Measurements from ENCODE around the gene NAA30.

NAA30 gene

GRCh38 chr14:57392830-57393229, 2.4 kb downstream of the NAA30 start:
- in situ Hi-C loops (cut with MboI; ENCODE audit: low sequenced_read_pairs) = no loop called here

GRCh38 chr14:57400556-57401494, 10.4 kb downstream of the NAA30 start:
- in situ Hi-C loops (cut with MboI; ENCODE audit: low sequenced_read_pairs) = no loop called here

DNA sequence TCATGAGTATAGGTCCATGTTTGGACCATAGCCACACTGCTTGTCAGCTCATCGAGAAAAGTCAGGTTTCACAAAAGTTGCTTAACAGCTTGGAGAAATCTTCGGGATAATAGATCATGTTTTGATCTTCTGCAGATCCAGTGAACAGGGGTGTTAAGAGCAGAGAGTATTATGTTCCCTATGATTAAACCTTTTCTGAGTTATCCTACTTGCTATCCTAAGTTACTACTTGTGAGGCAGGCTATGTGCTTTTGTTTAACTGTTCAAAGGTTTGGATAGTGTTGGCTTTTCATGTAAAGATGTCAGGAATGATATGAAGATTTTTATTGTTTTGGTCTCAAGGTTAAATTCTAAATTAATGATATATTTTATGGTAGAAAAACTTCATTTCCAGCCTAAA, 11.1 kb downstream of the NAA30 start:
- in situ Hi-C loops (cut with MboI; ENCODE audit: low sequenced_read_pairs) = no loop called here

DNA sequence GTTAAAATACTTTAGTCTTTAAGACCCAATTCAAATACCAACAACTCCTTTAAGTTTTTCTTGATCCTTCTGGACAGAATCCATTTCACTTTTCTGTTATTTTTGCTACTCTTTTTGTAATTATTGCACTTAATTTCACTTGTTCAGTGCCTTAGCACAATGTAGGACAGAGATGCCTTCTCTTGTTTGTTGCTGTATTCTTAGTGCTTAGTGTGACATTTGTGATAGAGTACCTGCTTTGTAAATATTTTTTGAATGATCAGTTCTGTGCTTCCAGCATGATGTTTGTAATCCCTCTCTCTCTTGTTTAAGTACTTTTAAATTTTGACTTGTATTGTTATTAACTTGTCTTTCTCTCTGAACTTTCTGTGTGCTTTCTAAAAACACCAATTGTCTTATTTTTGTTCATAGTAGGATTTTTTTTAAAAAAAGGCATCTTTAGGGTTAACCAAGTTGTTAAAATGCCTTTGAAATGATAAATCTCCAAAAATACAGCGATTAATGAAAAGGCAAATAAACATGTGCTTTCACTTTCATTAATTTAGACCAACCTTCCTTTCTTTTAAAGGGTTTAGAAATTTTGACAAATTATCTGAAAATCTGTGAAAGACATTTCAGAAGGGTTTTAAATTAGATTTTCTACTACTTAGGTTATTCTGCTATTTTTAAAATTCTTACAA, 11.9 kb downstream of the NAA30 start:
- in situ Hi-C loops (cut with MboI; ENCODE audit: low sequenced_read_pairs) = no loop called here

- in situ Hi-C loops (cut with MboI; ENCODE audit: low sequenced_read_pairs) = no loop called here
Observed at GRCh38 chr14:57403521-57403864, 13.1 kb downstream of the NAA30 start.

- in situ Hi-C loops (cut with MboI; ENCODE audit: low sequenced_read_pairs) = no loop called here
Observed at GRCh38 chr14:57405562-57405961, 15.2 kb downstream of the NAA30 start.

DNA sequence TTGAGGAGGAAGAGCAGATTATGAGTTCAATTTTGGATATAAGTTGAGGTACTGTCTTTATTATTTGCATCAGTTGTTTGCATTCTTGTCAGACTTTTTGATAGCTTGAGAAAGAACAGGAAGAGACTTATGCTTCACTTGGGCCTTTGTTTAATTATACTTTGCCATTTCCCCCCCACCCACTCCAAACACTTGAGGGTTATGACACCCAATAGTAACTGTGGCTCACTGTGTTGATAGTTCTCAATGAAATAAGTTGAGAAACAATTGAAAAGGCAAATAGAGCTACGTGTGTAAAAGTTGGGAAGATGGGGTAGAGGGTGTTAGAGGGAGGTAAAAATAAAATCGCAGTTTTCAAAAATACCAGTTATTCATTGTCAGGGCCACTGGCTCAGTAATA, 17.7 kb downstream of the NAA30 start:
- in situ Hi-C loops (cut with MboI; ENCODE audit: low sequenced_read_pairs) = no loop called here

DNA sequence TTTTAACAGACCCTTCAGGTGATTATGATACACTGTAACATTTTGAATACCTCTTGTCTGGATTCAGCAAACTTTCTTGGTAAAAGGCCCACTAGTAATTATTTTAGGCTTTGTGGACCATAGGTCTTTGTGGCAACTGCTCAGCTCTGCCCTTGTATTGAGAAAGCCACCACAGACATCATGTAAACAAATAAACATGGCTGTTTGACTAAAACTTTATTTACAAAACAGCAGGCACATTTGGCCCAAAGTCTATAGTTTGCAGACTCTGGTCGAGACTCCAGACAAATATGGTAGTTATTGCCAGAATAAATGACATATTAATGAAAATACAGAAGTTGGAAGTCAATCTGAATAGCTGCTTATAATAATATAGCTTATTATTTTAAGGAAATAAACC, 18.2 kb downstream of the NAA30 start:
- in situ Hi-C loops (cut with MboI; ENCODE audit: low sequenced_read_pairs) = no loop called here

DNA sequence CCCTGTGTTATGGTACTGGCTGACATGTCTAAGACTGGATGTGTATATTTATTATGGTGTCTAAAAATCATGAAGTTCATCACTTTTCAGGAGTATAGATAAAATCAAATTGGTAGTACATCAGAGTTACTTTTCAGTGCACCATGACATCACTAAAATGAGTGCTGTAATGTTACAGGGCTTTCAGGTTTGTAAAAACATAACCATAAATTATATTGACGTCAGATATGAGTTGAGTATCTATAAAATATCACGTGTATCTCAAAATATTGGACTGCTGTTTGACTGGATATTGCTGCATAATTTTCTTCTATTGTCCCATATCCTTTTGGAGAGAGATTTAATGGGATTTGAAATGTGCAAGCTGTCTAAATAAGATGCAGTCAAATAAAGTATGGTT, 22.0 kb downstream of the NAA30 start:
- in situ Hi-C loops (cut with MboI; ENCODE audit: low sequenced_read_pairs) = no loop called here

- in situ Hi-C loops (cut with MboI; ENCODE audit: low sequenced_read_pairs) = no loop called here
Observed at GRCh38 chr14:57413849-57414248, 23.5 kb downstream of the NAA30 start.

GRCh38 chr14:57417228-57417627, 26.8 kb downstream of the NAA30 start:
- in situ Hi-C loops (cut with MboI; ENCODE audit: low sequenced_read_pairs) = no loop called here

DNA sequence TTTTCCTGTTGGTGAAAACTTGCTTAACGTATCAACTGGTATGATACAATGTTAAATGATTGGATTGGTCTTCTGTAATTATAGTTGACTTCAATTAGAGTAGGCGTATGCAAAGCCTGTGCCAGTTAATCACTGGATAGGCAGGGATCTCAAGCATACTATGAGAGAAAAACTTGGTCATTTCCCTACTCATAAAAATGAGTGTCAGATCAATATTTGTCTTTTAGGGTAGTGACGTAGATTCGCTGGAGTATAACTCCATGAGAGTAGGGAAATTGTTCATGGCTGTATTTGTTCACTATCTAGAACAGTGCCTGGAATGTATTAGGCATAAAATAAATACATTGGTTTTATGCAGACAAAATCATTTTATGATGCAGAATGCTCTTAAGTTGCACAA, 28.6 kb downstream of the NAA30 start:
- in situ Hi-C loops (cut with MboI; ENCODE audit: low sequenced_read_pairs) = no loop called here

DNA sequence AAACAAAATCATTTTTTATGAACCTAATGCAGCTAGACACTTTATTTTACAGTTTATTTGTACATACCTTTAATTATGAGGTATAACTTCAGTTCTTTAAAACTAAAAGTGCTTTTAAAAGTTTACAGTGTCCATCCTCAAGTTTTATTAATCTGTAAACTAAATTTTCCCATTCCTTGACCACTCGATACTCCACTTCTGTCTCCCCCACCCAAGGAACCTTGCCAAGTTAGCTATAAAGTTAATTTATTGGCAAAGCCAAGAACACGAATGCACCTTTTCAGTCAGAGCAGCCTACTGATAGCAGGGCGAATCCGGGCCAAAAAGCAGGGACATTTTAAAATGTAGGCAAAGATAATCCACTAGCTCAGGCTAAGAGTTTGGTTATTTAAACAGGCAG, 29.6 kb downstream of the NAA30 start:
- in situ Hi-C loops (cut with MboI; ENCODE audit: low sequenced_read_pairs) = no loop called here

DNA sequence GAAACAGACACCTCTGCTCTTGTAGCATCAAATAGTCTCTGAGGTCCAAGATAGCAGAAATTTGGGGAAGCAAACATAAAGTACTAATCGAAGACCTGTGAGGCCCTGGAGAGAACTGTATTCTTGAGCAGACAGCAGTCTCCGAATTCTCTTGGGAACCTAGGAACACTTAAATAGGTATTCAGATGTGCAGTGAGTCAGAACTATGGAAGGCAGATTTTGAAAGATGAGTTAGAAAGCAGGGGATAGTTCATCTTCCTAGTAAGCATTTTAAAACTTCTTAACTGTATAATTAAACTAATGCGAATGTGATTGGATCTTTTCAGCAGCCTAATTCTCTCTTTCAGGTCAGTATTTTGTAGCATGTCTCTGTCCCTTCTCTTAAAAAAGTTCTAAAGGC, 30.6 kb downstream of the NAA30 start:
- in situ Hi-C loops (cut with MboI; ENCODE audit: low sequenced_read_pairs) = no loop called here

DNA sequence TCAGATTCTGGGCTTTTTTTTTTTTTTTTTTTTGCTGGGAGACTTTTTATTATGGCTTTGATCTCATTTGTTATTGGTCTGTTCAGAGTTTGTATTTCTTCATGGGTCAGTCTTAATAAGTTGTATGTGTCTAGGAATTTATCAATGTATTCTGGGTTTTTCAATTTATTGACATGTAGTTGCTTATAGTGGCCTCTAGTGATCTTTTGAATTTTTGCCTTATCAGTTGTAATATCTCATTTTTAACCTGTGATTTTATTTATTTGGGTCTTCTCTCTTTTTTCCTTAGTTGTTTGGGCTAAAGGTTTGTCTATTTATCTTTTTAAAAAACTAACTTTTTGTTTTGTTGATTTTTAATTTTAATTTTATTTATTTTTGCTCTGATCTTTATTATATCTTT, 45.5 kb downstream of the NAA30 start:
- in situ Hi-C loops (cut with MboI; ENCODE audit: low sequenced_read_pairs) = no loop called here

- in situ Hi-C loops (cut with MboI; ENCODE audit: low sequenced_read_pairs) = no loop called here
Observed at GRCh38 chr14:57461777-57462320, 71.5 kb downstream of the NAA30 start.

GRCh38 chr14:57462551-57462950, 72.2 kb downstream of the NAA30 start:
- in situ Hi-C loops (cut with MboI; ENCODE audit: low sequenced_read_pairs) = no loop called here

DNA sequence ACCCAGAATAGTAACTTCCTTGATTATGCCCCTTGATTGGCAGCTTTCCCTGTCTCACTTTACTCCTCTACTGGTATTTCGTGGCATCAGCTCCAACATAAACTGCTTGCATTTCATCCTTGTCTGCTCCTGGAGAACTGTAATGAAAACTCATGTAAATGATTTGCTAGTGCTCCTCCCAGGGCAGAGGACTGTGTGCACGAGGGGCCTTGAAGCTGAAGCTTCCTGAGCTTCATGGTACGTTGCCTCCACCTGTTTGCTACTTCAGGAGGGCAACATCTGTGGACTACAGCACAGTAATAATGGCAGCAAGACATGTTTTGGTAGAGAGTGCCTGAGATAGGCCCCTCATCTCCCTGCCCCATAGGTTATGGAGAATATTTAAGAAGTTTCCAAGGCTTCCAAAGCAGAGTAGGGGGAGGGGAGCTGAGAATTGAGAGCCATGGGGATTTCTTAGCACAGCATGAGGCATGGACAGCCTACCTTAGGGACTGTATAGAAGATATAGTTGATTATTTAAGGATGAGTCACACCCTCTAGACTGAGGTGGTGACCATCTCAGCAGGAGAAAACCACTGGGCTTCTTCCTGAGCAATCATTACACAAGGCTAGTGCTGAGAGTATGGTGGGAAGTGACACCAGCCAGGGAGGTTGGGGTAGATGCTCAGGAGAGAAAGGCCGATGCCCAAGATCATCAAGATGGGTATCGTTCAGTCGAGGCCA, 73.8 kb downstream of the NAA30 start:
- in situ Hi-C loops (cut with MboI; ENCODE audit: low sequenced_read_pairs) = no loop called here

All from hTERT RPE-1 (cell line).